Body of pancreas (tissue), 4 donors: ENCODE measurements around the gene USP32.

Source experiments
- CTCF ChIP-seq, 7 experiments: fragments of 450-650 bp in 4 of 7; fragments of 200-600 bp in 3 of 7; sonication (generic) in 3 of 7; IDR thresholded peaks; one replicate each; pipeline ENCODE4 v1.5.1; 2016 to 2019; ENCODE audit warnings: antibody characterized with exemption in 7 of 7
- POLR2A ChIP-seq, 3 donors: fragments of 450-650 bp; IDR thresholded peaks; one replicate each; pipeline ENCODE4 v1.6.1; 2016; ENCODE audit warnings: antibody characterized with exemption in 3 of 3, mild to moderate bottlenecking in 2 of 3

GRCh38 chr17:60415146-60415545 lies 23.2 kb upstream of the USP32 start:
- TF ChIP-seq CTCF (IDR thresholded peaks at IDR 0.05) (no peak), POLR2A (IDR thresholded peaks at IDR 0.05) (no peak)
